K562 (cell line): ENCODE data around the gene AKNAD1. TPM values are rescaled to one million over a fixed set of nuclear protein-coding genes. Genes with fewer than 3 reads are reported as not detected.

ENCODE experiments used
- ATAC-seq: fragments of 200-7000 bp; cut with Tn5 transposase; 3 replicates; pipeline ENCODE4 v1.9.1; 2020; ENCODE audit warnings: moderate library complexity
- BruUV-seq: library from RNA; stranded (reverse); fragments of 400-500 nt; replicated peaks from 2 replicates; lab custom pipeline; 2021; lab: Mats Ljungman, UMichigan
- CTCF ChIA-PET: fragments of 300-600 bp; formaldehyde crosslinking; extraction: SDS; loops from one replicate; lab custom pipeline; 2021; ENCODE audit warnings: low intra/inter-chr PET ratio; lab: Yijun Ruan, JAX
- POLR2A ChIA-PET: fragments of 300-600, 350-650 bp; sonication (Branson Sonifier 250); formaldehyde crosslinking; extraction: SDS; loops from one replicate; lab custom pipeline; 2021; ENCODE audit warnings: antibody characterized with exemption, inconsistent platforms; lab: Yijun Ruan, JAX
- DNase-seq, 4 experiments: peaks; one replicate each; pipeline versions ENCODE4 v3.0.0 to v3.0.0-alpha.2; 2011 to 2018; ENCODE audit warnings: low spot score in 3 of 4, mixed read lengths in 3 of 4; ENCODE audit errors: extremely low read depth in 1 of 4
- FAIRE-seq: peaks from 2 replicates; lab custom pipeline; 2011; peaks lifted over from hg19 to GRCh38; lab: Jason Lieb, UNC
- H2AFZ ChIP-seq: 2 replicates; pipeline ENCODE4 v1.6.0; 2011; ENCODE audit warnings: low read depth, low read length, control low read depth, inconsistent platforms
- H3K27ac ChIP-seq: fragments of 200-600 bp; 3 replicates; pipeline ENCODE4 v1.8.0; 2011; ENCODE audit warnings: low read depth, mild to moderate bottlenecking, control low read depth, inconsistent platforms, low read length, moderate library complexity, mixed read lengths; ENCODE audit errors: extremely low read depth
- H3K27me3 ChIP-seq, 2 experiments: fragments of 300-600 bp in 1 of 2; 2 replicates in 1 of 2; 3 replicates in 1 of 2; pipeline versions ENCODE4 v1.6.0 to v1.8.0; 2011; ENCODE audit warnings: inconsistent platforms in 2 of 2, low read length in 2 of 2, mild to moderate bottlenecking in 1 of 2, mixed read lengths in 1 of 2, moderate library complexity in 1 of 2; ENCODE audit not compliant: control insufficient read depth in 2 of 2, insufficient read depth in 2 of 2
- H3K36me3 ChIP-seq: fragments of 300-600 bp; 3 replicates; pipeline ENCODE4 v1.8.0; 2011; ENCODE audit warnings: mild to moderate bottlenecking, low read length, inconsistent platforms; ENCODE audit not compliant: control insufficient read depth, insufficient read depth
- H3K4me1 ChIP-seq, 2 experiments: fragments of 200-600 bp in 1 of 2; replicated peaks in 1 of 2; 2 replicates in 1 of 2; 3 replicates in 1 of 2; pipeline versions ENCODE4 v1.5.1 to v1.8.0; 2011; ENCODE audit warnings: inconsistent platforms in 2 of 2, low read length in 2 of 2, mild to moderate bottlenecking in 1 of 2, mixed read lengths in 1 of 2, moderate library complexity in 1 of 2; ENCODE audit not compliant: control insufficient read depth in 2 of 2, insufficient read depth in 2 of 2
- H3K4me2 ChIP-seq: 2 replicates; pipeline ENCODE4 v1.6.1; 2011; ENCODE audit warnings: low read length, control low read depth, inconsistent platforms, mixed read lengths; ENCODE audit not compliant: insufficient read depth
- H3K4me3 ChIP-seq: fragments of 200-600 bp; sonication (generic), shearing (Covaris generic); 2 replicates; pipeline ENCODE4 v1.5.1; 2016; ENCODE audit warnings: control low read depth, inconsistent platforms
- H3K79me2 ChIP-seq: fragments of 200-600 bp; 3 replicates; pipeline ENCODE4 v1.8.0; 2011; ENCODE audit warnings: low read length, inconsistent platforms; ENCODE audit not compliant: control insufficient read depth, insufficient read depth
- H3K9ac ChIP-seq, 2 experiments: 2 replicates each; pipeline versions ENCODE4 v1.6.0 to v1.6.1; 2011; ENCODE audit warnings: low read depth in 2 of 2, low read length in 2 of 2, control low read depth in 1 of 2, inconsistent platforms in 1 of 2, mild to moderate bottlenecking in 1 of 2, mixed read lengths in 1 of 2; ENCODE audit not compliant: insufficient read depth in 1 of 2
- H3K9me1 ChIP-seq: one replicate; pipeline ENCODE4 v1.6.0; 2011; ENCODE audit warnings: inconsistent platforms, mild to moderate bottlenecking, low read length, moderate library complexity; ENCODE audit not compliant: control insufficient read depth, insufficient read depth
- H3K9me3 ChIP-seq: replicated peaks from 2 replicates; pipeline ENCODE4 v1.5.1; 2011; ENCODE audit warnings: low read depth, low read length, inconsistent platforms; ENCODE audit not compliant: control insufficient read depth, insufficient read depth
- H4K20me1 ChIP-seq: replicated peaks from 2 replicates; pipeline ENCODE4 v1.6.1; 2011; ENCODE audit warnings: low read length, inconsistent platforms, mixed read lengths; ENCODE audit not compliant: control insufficient read depth, insufficient read depth
- ATF3 ChIP-seq, 2 experiments: fragments of 450-650 bp in 1 of 2; sonication (generic) in 1 of 2; formaldehyde crosslinking in 1 of 2; IDR thresholded peaks in 1 of 2; conservative IDR thresholded peaks in 1 of 2; 2 replicates each; pipeline versions ENCODE4 v1.6.1 to v1.8.1; 2016 to 2023; ENCODE audit warnings: mild to moderate bottlenecking in 2 of 2, moderate library complexity in 2 of 2, inconsistent platforms in 1 of 2, missing genetic modification reagents in 1 of 2
- HMG20B ChIP-seq: fragments of 250-450 bp; sonication (Bioruptor Pico); IDR thresholded peaks from 2 replicates; pipeline ENCODE4 v1.5.0; 2021; ENCODE audit warnings: mild to moderate bottlenecking
- NR0B1 ChIP-seq: fragments of 450-650 bp; IDR thresholded peaks from one replicate; pipeline ENCODE4 v1.6.1; 2018; ENCODE audit warnings: mild to moderate bottlenecking, moderate library complexity; ENCODE audit not compliant: partially characterized antibody
- in situ Hi-C: fragments of 300-500 bp; cut with MboI; formaldehyde crosslinking; loops from 4 replicates; pipeline ENCODE4 v1.15.0; 2018; ENCODE audit warnings: inconsistent platforms, mixed read lengths
- intact Hi-C: fragments of 100-400 bp; cut with micrococcal nuclease; formaldehyde crosslinking; loops from 2 replicates; pipeline ENCODE4 v1.14.2; 2022
- polyA plus RNA-seq, 8 experiments: library from polyadenylated mRNA; depleted of rRNA in 4 of 8; stranded (reverse) in 5 of 8; unstranded in 3 of 8; fragments of >200 nt; fragmentation: Nextera tagmentation in 2 of 8; fragmentation: Illumina TruSeq in 1 of 8; extraction: Ambion mirVana in 2 of 8; extraction: Trizol in 1 of 8; gene quantifications; 2 replicates each; pipeline versions ENCODE4 v1.2.1 to v1.2.3, GENCODE V29; 2011 to 2014; ENCODE audit warnings: inconsistent platforms in 1 of 8, missing spikeins in 1 of 8
- total RNA-seq, 7 experiments: library from RNA; depleted of rRNA in 6 of 7; stranded (reverse); fragments of >200 nt in 6 of 7; fragmentation: Illumina TruSeq in 2 of 7; extraction: Trizol in 2 of 7; gene quantifications; 2 replicates each; pipeline versions ENCODE4 v1.2.1 to v1.2.3, GENCODE V29; 2011 to 2021; ENCODE audit warnings: low replicate concordance in 1 of 7

AKNAD1 gene
- total and polyA plus RNA-seq, 9 of the 15 experiments (the other 6 are each of a cell fraction or from before 2014, with no cell fraction given): 0.13 to 0.30 TPM; not detected in 7

GRCh38 chr1:108803548-108803947 lies 53.3 kb downstream of the AKNAD1 start (continued):
- TF ChIP-seq HMG20B (CRISPR knock-in tag): no peak

GRCh38 chr1:108801101-108801500 lies 55.8 kb downstream of the AKNAD1 start:
- no peak for DNase-seq
- Histone ChIP-seq H4K20me1 (no peaks in the 10 kb centered on the region), H3K27ac (no peak overlapping the region), H3K36me3 (peaks cover 37% of the 10 kb centered on the region), H3K9me1 (no peaks in the 10 kb centered on the region), H3K79me2 (no peaks in the 10 kb centered on the region), H3K4me2 (no peak overlapping the region), H3K4me3 (no peak overlapping the region), H3K4me1 (no peaks in the 10 kb centered on the region), H3K27me3 (no peaks in the 10 kb centered on the region), H3K9me3 (no peaks in the 10 kb centered on the region), H3K9ac (no peak overlapping the region), H2AFZ (no peak overlapping the region)
- intact Hi-C loops: no loop called here
- CTCF ChIA-PET: no interaction called here
- in situ Hi-C loops: no loop called here
- TF ChIP-seq ATF3 (IDR thresholded peaks at IDR 0.05): peak; percentile 38; the same call in 1 of the 2 replicates
- TF ChIP-seq ATF3 (CRISPR knock-in tag; conservative IDR thresholded peaks at IDR 0.05): no peak
- no peak for TF ChIP-seq NR0B1
- no peak for FAIRE-seq
- POLR2A ChIA-PET: interaction anchor here (0.9 kb wide), 1 partner anchor 85 kb away, joined by 3 read pairs; no protein-coding TSS in a partner anchor
- no TSS peak for BruUV-seq
- ATAC-seq: no peak
